PFSK-1 (cell line): Measurements from ENCODE around the gene FAM53A.

Experiments
- FOXP2 ChIP-seq: optimal IDR thresholded peaks from 2 replicates; pipeline ENCODE3; 2011; ENCODE audit warnings: borderline replicate concordance, control low read depth, inconsistent platforms; ENCODE audit not compliant: insufficient read depth; ENCODE audit errors: extremely low read length, extremely low read depth
- POLR2AphosphoS5 ChIP-seq: IDR thresholded peaks from 2 replicates; pipeline ENCODE4 v1.6.1; 2012; ENCODE audit warnings: low read depth, mild to moderate bottlenecking, control low read depth, low read length, moderate library complexity
- REST ChIP-seq, 2 experiments: IDR thresholded peaks; 2 replicates each; pipeline versions ENCODE4 v1.6.1 to v1.8.0; 2011 to 2012; ENCODE audit warnings: low read depth in 2 of 2, low read length in 2 of 2, control low read depth in 1 of 2, inconsistent platforms in 1 of 2, mild to moderate bottlenecking in 1 of 2, moderate library complexity in 1 of 2; ENCODE audit not compliant: insufficient read depth in 1 of 2
- SIN3A ChIP-seq: IDR thresholded peaks from 2 replicates; pipeline ENCODE4 v1.6.1; 2012; ENCODE audit warnings: mild to moderate bottlenecking, low read length, moderate library complexity, borderline replicate concordance; ENCODE audit not compliant: insufficient read depth
- TAF1 ChIP-seq: IDR thresholded peaks from 2 replicates; pipeline ENCODE4 v1.6.1; 2012; ENCODE audit warnings: low read length, control low read depth, borderline replicate concordance; ENCODE audit not compliant: insufficient read depth

The FAM53A gene

GRCh38 chr4:1682860-1683259 lies 1.3 kb downstream of the FAM53A start:
- TF ChIP-seq TAF1 (no peak), REST (IDR thresholded peaks at IDR 0.05; ENCODE audit: insufficient read depth in 1 of 2, low read depth in 2 of 2, low read length in 2 of 2) (no peak), SIN3A (no peak), FOXP2 (no peak), POLR2AphosphoS5 (no peak)

GRCh38 chr4:1678244-1678643 lies 5.9 kb downstream of the FAM53A start:
- TF ChIP-seq REST (IDR thresholded peaks at IDR 0.05; ENCODE audit: insufficient read depth in 1 of 2, low read depth in 2 of 2, low read length in 2 of 2) = no peak
- TF ChIP-seq SIN3A = no peak
- TF ChIP-seq POLR2AphosphoS5 = no peak
- no peak for TF ChIP-seq TAF1
- no peak for TF ChIP-seq FOXP2

GRCh38 chr4:1676605-1677525 lies 7.2 kb downstream of the FAM53A start:
- TF ChIP-seq TAF1 (no peak), FOXP2 (no peak), SIN3A (no peak), POLR2AphosphoS5 (no peak), REST (IDR thresholded peaks at IDR 0.05; ENCODE audit: insufficient read depth in 1 of 2, low read depth in 2 of 2, low read length in 2 of 2) (no peak)

- TF ChIP-seq SIN3A = no peak
Measured at GRCh38 chr4:1675802-1676137, 8.3 kb downstream of the FAM53A start.

GRCh38 chr4:1675136-1675801 lies 8.8 kb downstream of the FAM53A start:
- TF ChIP-seq REST (IDR thresholded peaks at IDR 0.05; ENCODE audit: insufficient read depth in 1 of 2, low read depth in 2 of 2, low read length in 2 of 2) (no peak), SIN3A (no peak), POLR2AphosphoS5 (no peak), TAF1 (no peak), FOXP2 (no peak)
